Measurements from ENCODE around the gene KDR. TPM values are rescaled to one million over a fixed set of nuclear protein-coding genes. Genes with fewer than 3 reads are reported as not detected.

The KDR gene
- total RNA-seq, 4 donors from 2014 or later: 2.0 to 23.8 (median 5.9) TPM

DNA sequence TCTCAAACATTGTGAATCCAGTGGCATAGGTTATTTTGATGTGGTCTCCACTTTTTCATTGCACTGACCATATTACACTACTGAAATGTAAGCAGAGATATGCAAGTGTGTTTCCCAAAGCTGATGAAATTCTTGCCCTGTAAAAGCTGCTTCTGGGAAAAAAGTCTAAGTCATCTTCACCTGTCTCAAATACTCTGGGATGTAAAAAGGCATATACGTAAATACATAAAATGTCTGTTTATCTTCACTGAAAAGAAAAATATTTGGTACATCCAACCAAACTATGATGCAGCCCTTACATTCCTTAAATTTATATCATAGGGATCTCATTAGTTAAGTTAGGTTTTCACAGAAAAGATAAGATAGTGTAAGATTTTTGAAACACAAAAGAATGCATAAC lies 7.9 kb downstream of the KDR start:
- intact Hi-C loops (cut with DNase I): no loop called here
- Histone ChIP-seq H3K9me3 (no peaks in the 10 kb centered on the region), H3K27me3 (no peaks in the 10 kb centered on the region), H3K36me3 (no peaks in the 10 kb centered on the region), H3K4me1 (no peaks in the 10 kb centered on the region), H3K27ac (no peak overlapping the region), H3K4me3 (no peak overlapping the region)
- 84 to 90% methylated on average over 1 of the region's 1 CpG for WGBS, 2 donors
- DNase-seq: no peak
- TF ChIP-seq, protein P1, sequence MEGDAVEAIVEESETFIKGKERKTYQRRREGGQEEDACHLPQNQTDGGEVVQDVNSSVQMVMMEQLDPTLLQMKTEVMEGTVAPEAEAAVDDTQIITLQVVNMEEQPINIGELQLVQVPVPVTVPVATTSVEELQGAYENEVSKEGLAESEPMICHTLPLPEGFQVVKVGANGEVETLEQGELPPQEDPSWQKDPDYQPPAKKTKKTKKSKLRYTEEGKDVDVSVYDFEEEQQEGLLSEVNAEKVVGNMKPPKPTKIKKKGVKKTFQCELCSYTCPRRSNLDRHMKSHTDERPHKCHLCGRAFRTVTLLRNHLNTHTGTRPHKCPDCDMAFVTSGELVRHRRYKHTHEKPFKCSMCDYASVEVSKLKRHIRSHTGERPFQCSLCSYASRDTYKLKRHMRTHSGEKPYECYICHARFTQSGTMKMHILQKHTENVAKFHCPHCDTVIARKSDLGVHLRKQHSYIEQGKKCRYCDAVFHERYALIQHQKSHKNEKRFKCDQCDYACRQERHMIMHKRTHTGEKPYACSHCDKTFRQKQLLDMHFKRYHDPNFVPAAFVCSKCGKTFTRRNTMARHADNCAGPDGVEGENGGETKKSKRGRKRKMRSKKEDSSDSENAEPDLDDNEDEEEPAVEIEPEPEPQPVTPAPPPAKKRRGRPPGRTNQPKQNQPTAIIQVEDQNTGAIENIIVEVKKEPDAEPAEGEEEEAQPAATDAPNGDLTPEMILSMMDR (IDR thresholded peaks at IDR 0.05): no peak
- no peak for TF ChIP-seq POLR2A (IDR thresholded peaks at IDR 0.05)

DNA sequence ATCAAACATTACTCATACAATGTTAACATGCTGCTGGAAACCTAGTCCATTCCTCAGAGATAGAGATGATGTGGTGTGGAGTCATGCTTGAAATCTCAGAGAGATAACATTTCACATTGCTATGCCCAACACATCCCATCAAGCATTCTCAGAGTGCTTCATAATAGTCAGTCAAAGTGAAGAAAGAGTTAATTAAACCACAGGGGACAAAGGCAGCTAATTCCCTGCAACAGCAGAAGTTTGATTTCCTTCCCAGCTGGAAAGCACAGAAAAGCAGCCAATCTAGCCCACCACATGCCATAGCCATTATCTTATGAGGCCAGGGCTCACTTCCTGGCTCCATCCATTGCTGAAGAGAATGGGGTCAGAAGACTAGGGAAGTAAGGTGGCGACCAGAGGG lies 8.9 kb downstream of the KDR start:
- DNase-seq: no peak
- Histone ChIP-seq H3K4me1 (no peaks in the 10 kb centered on the region), H3K27ac (no peak overlapping the region), H3K9me3 (no peaks in the 10 kb centered on the region), H3K36me3 (no peaks in the 10 kb centered on the region), H3K27me3 (no peaks in the 10 kb centered on the region), H3K4me3 (no peak overlapping the region)
- WGBS, 2 donors: 50 to 54% methylated on average over 1 of the region's 1 CpG
- intact Hi-C loops (cut with DNase I): no loop called here
- no peak for TF ChIP-seq POLR2A (IDR thresholded peaks at IDR 0.05)

GRCh38 chr4:55111601-55112000 lies 13.8 kb downstream of the KDR start:
- intact Hi-C loops (cut with DNase I): no loop called here
- Histone ChIP-seq H3K9me3 (no peaks in the 10 kb centered on the region), H3K27ac (no peak overlapping the region), H3K36me3 (no peaks in the 10 kb centered on the region), H3K4me1 (no peaks in the 10 kb centered on the region), H3K4me3 (no peak overlapping the region), H3K27me3 (no peaks in the 10 kb centered on the region)
- WGBS, 2 donors: 50 to 56% methylated on average over 1 of the region's 1 CpG
- DNase-seq: no peak
- TF ChIP-seq, protein P1 (IDR thresholded peaks at IDR 0.05): no peak
- TF ChIP-seq POLR2A (IDR thresholded peaks at IDR 0.05): no peak

DNA sequence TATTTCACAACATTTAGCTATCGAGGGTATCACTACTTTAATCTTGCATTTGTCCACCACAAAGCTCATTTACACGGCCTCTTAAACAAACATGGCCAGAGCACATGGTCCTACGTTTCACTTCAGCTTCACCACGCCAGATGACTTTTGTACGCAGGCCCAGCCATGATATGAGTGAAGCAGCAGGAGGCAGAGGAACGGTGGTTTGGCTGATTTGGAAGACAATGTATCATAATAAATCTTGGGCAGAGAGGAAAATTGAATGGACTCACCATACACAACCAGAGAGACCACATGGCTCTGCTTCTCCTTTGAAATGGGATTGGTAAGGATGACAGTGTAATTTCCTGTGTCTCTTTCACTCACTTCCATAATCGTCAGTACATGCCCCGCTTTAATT lies 15.3 kb downstream of the KDR start:
- no peaks in the 10 kb centered on the region for H3K27me3 ChIP-seq
- no peak for DNase-seq
- no peaks in the 10 kb centered on the region for H3K36me3 ChIP-seq
- no peaks in the 10 kb centered on the region for H3K9me3 ChIP-seq
- no peaks in the 10 kb centered on the region for H3K4me1 ChIP-seq
- no peak overlapping the region for H3K27ac ChIP-seq
- 68 to 76% methylated on average over 8 of the region's 8 CpGs for WGBS, 2 donors
- no peak overlapping the region for H3K4me3 ChIP-seq
- intact Hi-C loops (cut with DNase I): no loop called here
- TF ChIP-seq POLR2A (IDR thresholded peaks at IDR 0.05): no peak
- TF ChIP-seq, protein P1 (IDR thresholded peaks at IDR 0.05): no peak

DNA sequence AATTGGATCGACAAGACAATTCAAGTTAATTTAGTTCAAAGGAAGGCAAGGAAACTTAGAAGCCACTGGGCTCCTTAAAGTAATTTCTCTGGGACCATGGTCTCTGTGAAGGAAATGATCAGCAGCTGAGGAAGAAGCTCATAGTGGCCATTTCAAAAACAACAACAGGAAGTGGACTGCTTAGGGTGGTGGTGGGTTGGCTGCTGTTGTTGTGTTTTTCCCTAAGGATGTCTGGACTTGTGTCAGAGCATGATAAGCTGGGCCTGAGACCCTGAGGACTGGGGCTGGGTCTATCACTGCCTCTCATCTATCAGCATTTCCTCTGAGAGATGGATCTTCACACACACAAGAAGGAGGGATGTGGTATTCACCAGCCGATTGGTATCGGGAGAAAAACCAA lies 18.3 kb downstream of the KDR start:
- H3K27me3 ChIP-seq: no peaks in the 10 kb centered on the region
- no peak overlapping the region for H3K27ac ChIP-seq
- 78 to 81% methylated on average over 2 to 3 of the region's 3 CpGs for WGBS, 2 donors
- intact Hi-C loops (cut with DNase I): no loop called here
- no peaks in the 10 kb centered on the region for H3K4me1 ChIP-seq
- no peak overlapping the region for H3K4me3 ChIP-seq
- no peaks in the 10 kb centered on the region for H3K36me3 ChIP-seq
- no peaks in the 10 kb centered on the region for H3K9me3 ChIP-seq
- TF ChIP-seq, protein P1 (IDR thresholded peaks at IDR 0.05): no peak
- no peak for TF ChIP-seq POLR2A (IDR thresholded peaks at IDR 0.05)
- no peak for DNase-seq

DNA sequence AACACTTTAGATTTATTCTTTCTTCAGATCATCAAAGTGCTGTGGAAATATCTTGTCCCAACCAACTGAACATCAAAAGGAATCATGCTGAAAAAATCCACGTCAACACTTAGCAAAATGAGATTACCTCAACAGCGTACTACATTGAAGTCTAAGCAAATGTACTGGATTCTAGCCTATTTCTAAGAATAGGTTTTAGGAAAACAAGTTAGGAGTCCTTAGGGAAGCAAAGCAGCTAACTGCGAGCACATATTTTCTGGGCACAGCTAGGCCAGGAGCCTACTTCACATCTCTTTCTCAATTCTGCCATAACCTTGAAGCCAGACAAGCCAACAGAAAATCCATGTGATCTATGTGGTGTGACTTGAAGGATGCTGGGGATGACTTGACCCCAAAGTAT lies 22.2 kb downstream of the KDR start:
- WGBS, 2 donors: 80 to 87% methylated on average over 3 of the region's 3 CpGs
- no peak overlapping the region for H3K4me3 ChIP-seq
- intact Hi-C loops (cut with DNase I): no loop called here
- no peaks in the 10 kb centered on the region for H3K4me1 ChIP-seq
- H3K27me3 ChIP-seq: no peaks in the 10 kb centered on the region
- no peak for DNase-seq
- no peaks in the 10 kb centered on the region for H3K9me3 ChIP-seq
- H3K36me3 ChIP-seq: no peaks in the 10 kb centered on the region
- no peak overlapping the region for H3K27ac ChIP-seq
- TF ChIP-seq, protein P1 (IDR thresholded peaks at IDR 0.05): no peak
- no peak for TF ChIP-seq POLR2A (IDR thresholded peaks at IDR 0.05)
